22Rv1 (cell line): Measurements from ENCODE around the gene SERAC1.

Experiments used
- ZFX ChIP-seq: fragments of 450-650 bp; IDR thresholded peaks from 2 replicates; pipeline ENCODE4 v1.6.1; 2017; ENCODE audit warnings: antibody characterized with exemption, borderline replicate concordance
- TF ChIP-seq, protein P1 (sequence below): fragments of 450-650 bp; IDR thresholded peaks from 2 replicates; pipeline ENCODE4 v1.5.1; 2017; ENCODE audit warnings: mild to moderate bottlenecking

DNA sequence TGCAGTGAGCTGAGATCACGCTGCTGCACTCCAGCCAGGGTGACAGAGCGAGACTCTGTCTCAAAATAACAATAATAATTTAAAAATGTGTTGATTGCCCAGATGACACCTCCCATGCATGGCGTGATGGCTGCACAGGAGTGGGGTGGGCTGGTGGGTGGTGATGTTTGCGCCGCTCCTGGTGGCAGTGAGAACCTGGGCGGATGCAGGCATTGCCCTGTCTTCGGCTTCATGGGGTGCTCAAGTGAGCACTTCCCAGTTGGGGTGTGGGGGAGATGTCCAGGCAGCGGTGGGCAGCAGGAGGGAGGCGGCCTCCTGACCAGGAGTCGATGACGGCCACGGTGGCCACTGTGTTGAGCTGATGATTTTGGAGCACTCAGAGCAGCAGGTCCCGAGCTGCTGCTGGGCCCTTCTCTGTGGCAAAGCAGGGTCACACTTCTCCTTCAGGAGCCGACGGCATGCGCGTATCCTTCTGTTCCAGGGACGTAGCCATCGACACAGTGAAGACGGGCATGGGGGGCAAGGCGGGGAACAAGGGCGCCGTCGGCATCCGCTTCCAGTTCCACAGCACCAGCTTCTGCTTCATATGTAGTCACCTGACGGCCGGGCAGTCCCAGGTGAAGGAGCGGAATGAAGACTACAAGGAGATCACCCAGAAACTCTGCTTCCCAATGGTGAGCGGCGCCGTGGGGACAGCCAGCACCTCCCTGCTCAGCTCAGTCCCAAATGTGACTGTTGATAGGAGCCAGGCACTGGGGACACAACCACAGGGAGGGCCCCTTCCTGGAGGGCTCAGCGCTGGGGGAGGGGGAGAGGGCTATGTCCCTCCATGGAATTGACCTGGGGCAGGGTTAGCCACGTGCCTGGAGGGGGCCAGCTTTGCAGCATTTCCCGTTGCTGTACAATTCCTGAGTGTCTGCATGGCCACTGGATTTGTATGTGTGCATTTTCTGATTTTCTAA is 96.7 kb downstream of the SERAC1 start:
- TF ChIP-seq, protein P1, sequence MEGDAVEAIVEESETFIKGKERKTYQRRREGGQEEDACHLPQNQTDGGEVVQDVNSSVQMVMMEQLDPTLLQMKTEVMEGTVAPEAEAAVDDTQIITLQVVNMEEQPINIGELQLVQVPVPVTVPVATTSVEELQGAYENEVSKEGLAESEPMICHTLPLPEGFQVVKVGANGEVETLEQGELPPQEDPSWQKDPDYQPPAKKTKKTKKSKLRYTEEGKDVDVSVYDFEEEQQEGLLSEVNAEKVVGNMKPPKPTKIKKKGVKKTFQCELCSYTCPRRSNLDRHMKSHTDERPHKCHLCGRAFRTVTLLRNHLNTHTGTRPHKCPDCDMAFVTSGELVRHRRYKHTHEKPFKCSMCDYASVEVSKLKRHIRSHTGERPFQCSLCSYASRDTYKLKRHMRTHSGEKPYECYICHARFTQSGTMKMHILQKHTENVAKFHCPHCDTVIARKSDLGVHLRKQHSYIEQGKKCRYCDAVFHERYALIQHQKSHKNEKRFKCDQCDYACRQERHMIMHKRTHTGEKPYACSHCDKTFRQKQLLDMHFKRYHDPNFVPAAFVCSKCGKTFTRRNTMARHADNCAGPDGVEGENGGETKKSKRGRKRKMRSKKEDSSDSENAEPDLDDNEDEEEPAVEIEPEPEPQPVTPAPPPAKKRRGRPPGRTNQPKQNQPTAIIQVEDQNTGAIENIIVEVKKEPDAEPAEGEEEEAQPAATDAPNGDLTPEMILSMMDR, result no peak
- no peak for TF ChIP-seq ZFX
